ENCODE data around the gene MEAK7.

The MEAK7 gene, protein sequence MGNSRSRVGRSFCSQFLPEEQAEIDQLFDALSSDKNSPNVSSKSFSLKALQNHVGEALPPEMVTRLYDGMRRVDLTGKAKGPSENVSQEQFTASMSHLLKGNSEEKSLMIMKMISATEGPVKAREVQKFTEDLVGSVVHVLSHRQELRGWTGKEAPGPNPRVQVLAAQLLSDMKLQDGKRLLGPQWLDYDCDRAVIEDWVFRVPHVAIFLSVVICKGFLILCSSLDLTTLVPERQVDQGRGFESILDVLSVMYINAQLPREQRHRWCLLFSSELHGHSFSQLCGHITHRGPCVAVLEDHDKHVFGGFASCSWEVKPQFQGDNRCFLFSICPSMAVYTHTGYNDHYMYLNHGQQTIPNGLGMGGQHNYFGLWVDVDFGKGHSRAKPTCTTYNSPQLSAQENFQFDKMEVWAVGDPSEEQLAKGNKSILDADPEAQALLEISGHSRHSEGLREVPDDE

DNA sequence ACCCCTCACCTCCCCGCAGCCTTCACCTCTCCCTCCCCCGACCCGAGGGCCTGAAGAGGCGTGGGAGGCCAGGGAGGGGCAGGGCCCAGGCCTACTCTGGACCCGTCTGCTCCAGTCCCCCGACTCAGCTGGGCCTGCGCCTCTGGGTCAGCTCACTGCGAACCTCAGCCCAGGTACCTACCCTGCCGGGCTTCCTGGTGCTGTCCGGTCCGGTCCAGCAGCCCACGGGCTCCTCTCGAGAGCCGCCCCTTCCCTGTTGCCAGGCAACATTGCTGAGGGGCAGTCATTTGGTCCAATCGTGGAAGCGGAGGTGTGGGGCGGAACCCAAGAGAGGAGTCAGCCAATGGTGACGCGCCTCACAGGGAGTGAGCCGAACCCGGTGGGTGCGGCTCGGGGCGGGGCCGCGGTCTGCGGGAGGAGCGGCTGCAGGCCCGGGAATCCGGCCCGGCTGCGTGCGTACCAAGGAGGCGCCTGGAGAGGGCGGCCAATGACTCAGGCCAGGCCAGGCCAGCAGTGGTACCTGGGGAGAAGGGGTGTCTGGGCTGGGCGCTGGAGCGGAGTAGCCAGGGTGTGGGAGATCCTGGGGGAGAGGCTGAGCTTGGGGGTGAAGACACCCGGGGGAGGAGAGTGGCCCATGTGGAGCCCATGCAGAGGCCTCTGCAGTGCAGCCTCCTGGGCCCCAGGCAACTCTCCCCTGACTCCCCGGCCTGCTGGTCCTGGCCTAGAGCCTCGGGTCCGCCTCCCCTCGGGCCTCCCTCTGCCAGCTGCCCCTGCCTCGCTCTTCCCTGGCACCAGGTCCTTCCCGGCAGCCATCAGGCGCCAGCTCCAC is at the start of gene MEAK7:
Gene MEAK7 (minus strand): TSS at position 240 of the 829 bp plus-strand sequence. CDS start 6,573 bp downstream, outside the sequence.
- no peak for DNase-seq

DNA sequence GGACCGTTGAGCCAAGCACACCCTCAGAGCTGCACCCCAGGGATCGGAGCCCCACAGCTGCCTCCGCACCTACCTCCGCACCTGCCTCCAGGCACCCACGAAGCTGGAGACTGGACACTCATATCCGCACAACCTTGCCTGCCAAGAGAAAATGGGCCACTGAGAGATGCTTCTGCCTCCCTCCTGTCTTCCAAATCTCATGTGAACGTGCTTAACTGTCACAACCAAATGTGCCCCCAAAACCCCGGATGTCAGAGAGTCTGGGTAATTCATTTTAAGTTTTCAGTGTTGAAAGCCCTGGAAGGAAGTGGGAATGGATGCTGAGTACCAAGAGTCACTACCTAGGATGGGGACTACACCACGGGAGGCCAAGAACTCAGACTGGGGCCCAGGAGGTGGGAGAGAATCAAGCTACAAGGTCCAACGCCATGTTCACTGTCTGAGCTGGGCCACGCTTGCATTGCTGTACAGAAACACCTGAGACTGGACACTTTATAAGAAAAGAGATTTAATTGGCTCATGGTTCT is 49.5 kb upstream of the MEAK7 start:
- DNase-seq: no peak

DNA sequence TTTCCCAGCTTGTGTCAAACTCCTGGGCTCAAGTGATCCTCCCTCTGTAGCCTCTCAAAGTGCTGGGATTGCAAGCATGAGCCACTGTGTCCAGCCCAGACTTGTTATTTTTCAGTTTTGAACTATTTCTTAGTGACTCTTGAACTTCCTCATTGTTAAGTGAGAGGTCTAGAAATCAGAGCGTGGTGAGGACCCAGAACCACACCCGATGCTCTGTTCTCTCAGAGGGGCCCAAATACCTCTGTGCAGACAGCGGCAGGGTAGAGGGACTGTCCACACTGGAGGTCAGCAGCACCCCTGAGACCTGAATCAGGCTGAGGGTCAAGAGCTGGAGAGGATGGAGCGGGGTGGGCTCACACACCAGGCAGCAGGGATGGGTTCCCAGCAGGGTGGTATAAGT is 47.7 kb upstream of the MEAK7 start:
- no peak for DNase-seq

DNA sequence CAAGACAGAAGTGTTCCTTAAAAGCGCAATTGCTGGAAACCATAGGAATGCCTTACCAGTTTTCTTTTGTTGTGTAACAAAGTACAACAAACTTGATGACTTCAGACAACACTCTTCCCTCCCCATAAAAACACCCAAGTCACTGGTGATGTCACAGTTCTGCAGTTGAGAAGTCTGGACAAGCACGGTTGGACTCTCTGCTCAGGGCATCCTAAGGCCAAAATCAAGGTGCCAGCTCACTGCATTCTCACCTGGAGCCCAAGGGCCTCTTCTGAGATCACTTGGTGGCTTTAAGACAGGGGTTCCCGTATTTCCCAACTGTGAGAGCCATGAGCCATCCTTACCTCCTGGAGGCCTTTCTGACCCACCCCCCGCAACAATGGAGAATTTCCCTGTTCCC is 45.6 kb upstream of the MEAK7 start:
- no peak for DNase-seq

DNA sequence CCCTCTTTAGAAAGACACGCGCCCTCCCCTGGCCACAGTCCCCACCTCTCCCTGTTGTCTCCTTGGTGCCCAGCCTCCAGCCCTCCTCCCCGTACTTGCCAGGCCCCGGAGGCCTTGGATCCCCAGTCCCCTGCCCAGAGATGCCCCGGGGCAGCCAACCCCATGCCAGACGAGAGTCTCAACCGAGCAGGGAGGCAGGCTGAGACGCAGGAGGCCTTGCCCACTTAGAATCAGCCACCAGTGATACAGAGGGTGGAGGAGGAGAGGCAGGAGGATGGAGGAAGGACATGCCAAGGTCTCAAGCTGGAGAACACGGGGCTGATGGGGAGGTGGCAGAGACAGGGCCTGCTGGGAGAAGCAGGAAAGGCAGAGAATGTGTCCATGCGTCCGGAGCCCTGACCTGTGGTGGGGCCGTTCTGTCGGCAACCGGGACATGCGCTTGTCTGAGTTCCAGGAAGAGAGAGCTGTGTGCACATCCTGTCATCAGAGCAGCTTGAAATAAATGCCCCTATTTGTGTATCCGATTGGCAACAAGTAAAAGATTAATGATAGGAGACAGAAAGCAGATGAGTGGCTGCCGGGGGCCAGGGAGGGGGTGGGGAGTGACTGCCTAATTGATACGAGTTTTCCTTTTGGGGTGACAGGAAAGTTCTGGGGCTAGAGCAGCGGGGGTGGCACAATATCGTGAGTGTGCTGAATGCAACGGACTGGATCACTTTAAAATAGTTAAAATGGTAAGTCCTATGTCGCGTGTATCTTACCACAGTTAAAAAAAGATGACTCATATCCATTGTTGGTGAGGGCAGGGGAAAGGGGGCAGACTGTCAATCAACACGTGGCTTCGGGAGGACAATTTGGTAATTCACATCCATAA is 44.7 kb upstream of the MEAK7 start:
- DNase-seq: no peak

DNA sequence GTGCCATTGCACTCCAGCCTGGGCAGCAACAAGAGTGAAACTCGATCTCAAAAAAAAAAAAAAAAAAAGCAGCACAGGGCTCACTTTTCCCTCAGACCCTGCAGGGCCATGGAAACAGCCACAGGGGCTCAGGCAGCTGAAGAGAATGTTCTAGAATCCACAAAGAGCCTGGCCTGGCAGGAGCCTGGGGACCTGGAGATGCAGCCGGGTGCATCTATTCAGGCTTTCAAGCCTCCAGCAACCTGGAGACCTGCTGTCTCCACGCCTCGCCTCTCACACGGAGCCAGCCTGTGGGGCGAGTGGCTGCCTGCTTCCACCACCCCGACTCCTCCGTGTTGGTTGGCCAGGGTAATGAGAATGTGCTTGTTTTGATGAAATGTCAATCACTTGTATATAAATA is 44.0 kb upstream of the MEAK7 start:
- DNase-seq: no peak

DNA sequence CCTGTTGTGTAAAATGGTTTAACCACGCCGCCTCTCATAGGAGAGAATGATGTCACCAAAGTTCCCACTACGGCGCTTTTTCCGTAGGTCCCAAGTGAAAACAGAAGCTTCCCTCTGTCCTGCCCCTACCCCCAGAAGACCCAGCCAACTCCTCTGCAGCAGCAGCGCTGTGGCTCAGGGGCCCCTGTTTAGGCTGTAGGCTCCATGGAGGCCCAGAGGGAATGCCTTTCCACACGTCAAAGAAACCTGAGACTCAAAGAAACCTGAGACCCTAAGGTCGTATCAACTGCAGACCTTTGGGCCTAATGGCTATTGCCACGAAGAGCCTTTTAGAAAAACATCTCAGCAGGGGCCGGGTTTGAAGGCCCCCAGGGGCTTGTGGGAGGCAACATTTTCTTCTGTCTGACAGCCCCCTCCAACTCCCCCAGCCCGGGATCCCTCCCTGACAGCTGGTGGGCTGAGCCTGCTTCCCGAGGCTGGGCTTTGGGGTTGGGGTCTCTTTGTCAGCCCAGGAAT is 43.1 kb upstream of the MEAK7 start:
- peak in 1 of 2 experiments; percentile 57 for DNase-seq

DNA sequence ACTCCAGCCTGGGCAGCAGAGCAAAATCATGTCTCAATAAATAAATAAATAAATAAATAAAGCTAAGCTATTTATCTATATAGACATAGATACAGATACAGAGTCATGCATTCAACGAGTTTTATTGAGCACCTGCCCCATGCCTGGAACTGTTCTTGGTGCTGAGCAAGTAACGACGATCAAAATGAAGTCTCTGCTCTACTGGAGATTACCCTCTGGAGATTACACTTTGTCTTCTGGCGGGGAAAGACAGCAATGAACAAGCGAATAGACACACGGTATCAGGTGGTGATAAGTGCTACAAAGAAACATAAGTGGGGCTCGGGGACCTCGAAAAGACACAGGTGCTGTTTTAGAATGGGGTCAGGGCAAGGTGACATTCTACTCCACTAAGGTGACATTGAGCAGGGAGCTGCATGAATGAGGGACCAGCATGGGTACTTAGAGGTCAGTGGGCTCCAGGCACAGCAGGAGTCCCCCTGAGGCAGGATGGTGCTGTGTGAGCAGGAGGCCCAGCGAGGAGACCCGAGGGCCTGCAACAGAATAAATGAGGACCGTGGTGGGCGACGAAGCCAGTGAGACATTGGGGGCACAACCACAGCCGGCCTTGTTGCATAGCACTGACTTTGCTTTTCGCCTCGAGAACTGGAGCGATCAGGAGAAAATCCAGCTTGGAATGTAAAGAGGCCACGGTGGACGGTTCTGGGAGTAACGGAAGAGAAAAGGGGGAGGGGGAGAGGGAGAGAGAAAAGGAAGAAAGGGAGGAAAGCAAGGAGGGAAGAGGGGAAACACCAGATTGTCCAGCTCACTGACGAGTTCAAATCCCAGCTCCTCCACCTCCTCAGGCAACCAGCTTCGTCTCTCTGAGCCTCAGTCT is 42.4 kb upstream of the MEAK7 start:
- peak in 1 of 2 experiments; percentile 21 for DNase-seq

DNA sequence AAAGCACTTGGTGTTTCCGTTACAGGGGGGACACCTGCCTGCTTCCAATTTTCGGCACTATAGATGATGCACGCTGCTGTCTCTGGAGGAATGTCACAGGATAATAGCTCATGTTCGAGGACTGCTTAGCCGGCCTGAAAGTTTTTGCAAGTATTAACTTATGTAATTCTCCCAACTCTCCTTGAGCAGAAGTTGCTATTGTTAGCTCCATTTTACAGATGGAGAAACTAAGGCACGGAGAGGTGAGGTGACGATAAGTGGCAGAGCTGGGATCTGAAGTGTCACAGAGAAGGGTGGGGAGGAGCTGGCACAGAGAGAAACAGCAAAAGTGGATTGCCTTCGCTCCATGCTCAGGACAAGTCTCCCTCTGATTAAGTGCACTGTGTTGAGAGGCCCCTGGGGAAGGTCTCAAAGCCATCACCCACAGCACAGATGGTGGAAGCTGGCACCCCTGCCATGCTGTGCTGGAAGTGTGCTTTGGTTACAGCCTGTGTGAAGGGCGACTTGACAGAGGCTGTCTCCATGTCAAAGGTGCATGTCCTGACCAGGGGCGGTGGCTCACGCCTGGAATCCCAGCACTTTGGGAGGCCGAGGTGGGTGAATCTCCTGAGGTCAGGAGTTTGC is 40.8 kb upstream of the MEAK7 start:
- DNase-seq: peak; percentile 92 to 94

DNA sequence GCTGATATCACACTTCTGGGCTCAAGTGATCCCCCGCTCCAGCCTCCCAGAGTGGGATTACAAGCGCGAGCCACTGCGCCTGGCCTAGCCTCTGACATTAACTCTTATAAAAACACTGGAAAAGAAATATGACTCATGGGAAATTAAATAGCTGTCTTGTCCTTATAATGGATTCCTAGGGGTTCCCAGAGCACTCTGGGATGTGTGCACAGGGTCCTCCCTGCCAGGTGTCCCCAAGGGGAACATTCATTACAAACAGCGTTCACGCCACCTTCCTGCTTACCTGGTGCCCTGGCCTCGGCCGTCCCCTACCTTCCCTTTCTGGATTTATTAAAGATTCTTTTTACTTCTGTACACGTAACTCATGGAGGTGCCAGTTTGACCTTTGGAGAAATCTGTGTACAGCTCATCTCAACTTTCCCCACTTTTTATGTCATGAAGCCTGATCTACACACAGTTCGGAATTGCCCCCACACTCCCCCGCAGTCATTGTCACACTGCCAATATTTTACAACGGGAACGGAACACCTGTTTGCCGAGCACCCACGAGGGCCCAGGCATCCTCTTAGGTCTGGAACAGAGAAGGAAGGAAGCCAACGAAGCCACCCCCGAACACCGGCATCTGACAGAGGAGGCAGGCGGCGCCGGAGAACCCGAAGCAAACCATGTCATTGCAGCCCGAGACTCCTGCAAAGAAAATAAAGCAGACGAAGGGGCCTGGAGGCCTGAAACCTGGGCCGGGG is 39.7 kb upstream of the MEAK7 start:
- DNase-seq: peak; percentile 20 to 30

DNA sequence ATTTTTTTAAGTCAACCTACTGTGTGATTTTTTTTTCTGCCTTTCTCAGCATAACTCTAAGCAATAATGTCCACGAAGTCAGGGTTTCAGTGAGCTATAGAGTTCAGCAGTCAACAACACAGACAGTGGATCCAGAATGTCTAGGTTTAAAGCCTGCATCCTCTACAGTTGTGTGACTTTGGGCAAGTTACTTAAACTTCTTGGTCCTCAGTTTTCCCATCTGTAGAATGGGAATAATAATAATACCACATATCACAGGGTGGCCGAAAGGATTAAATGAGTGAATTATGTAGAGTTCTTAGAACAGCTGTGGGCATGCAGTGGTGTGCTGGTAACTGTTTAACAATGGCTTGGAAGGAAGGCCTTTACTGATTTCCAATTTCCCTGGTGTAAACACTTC is 38.8 kb upstream of the MEAK7 start:
- DNase-seq: no peak

DNA sequence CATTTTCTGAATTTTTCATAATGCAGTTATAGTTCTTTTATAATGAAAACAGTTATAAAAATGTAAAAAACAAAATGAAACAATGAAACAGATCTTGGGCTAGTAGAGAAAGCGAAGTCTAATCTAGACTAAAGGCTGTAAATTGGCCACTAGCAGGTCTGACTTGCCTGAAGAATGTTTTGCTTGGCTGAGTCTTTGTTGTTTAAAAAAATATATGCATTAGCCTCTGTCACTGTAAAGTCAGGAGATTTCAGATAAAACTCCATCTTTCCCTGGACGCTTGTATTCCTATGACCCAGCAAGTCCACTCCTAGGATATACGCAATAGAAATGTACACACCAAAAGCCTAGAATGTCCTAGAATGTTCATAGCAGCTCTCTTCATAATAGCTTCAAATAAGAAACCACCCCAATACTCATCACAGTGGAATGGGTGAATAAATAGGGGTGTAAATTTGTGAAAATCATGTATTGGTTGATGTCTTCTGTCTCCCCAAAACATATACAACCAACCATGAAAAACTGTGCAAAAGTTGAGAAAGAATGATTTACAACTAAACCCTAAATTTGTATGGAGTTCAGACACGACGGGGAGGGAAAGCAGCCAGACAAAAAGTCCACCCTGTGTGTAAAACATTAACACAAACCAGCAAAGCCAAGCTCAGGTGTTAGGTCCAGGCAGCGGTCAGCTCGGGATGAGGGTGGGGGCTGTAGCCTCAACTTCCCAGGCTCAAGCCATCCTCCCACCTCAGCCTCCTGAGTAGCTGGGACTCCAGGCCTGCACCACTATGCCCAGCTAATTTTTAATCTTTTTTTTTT is 37.7 kb upstream of the MEAK7 start:
- no peak for DNase-seq

DNA sequence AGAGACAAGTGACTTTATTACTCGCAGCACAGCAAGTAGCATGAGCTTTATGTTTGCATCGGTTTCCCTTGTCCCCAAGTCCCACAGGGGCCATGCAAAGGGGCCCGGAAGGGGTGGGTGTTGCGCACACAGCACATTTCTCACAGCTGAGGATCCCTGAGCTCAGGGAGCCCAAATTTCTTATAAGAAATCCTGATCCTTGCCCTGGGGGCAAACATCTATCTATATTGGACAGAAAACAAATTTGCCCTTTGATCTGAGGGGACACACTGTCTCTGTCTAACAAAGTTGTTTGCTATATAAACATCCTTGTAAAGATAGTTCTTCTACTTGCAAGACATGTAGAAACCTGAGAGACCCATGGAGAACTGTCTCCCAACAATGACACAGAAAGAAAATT is 35.7 kb upstream of the MEAK7 start:
- no peak for DNase-seq

DNA sequence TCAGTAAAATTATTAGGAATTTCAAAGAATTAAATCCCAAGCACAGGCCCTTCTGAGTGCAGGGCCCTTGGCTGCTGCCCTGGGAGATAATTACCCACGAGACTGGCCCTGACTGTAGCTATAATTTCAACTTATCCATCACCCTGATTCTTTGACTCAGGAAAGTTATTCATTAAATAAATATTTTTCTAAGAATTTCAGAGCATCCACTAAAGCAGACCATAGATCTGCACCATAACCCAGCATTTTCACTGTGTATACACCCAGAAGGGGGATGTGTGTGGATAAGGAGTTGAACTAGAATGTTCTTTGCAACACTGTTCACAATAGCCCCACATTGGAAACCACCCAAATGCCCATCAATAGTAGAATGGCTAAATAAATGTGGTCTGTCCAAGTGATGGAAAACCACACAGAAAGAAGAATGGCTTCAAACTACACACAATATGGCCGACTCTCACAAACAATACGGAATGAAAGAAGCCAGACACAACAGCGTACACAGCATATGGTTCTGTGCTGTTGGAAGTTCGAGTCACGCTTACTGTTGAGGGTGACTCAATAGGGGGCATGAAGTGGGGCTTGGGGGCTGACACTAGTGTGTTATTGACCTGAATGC is 33.9 kb upstream of the MEAK7 start:
- no peak for DNase-seq

DNA sequence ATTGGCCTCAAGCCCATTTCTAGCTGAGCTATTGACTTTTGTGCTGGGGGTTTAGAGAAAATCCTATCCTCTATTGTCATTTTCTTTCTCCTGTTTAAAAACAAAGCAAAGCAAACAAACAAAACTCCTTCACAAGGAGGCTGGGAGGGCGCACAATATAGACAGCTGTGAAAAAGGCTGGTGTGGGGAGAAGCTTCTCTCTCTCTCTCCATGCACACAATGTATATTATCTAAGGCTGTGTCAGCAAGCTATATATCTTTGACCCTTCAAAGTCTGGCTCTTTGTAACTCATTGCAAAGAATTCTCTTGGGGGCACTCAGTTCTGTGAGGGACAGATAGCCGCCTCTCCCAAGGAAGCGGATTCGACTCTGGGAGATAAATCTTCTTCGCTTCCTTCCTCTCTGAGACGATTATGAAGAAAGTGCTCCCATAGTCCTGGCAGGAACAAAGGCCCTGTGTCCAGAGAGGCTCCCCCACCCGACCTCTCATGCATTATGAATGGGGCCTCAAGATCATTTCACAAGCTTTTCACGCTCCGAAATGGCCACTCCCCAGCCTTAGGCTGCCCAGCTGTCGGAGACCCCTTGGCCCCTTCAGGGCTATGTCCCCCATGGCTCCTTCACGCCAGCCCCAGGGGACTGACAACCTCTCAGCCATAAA is 33.2 kb upstream of the MEAK7 start:
- no peak for DNase-seq

DNA sequence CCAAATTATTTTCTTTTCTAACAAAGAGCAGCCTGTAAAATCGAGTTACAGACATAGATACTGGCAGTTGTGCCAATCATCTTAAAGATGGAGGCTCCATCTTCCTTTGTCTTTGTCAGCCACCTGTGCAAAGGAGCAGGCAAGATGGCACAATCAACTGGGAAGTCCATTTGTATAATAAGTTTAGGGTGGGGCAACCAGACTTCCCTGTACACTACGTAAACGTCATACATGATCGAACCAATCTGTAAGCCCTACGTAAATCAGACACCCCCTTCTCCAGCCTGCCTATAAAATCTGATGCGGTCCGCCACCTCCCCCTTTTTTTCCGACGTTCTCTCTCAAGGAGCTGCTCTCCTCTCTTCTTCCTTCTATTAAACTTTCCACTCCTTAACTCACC is 31.4 kb upstream of the MEAK7 start:
- DNase-seq: no peak

DNA sequence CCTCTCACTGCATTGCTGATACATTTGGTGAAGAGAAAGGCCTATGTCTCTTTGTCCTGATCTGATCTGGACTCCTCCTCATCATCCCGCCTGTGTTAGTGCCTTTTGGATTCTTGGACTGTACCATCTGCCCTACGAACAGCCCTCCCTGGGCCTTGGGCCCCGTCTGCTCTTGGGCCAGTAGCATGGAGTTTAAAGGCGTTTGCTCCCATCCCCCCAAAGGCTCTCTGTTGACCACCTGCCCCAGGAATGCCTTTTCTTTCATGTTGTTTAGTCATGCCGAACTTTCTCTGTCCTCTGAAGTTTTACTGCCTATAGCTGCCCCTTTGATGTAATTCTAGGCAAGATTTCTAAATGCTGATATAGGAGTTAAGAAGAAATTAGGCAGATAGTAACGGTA is 30.9 kb upstream of the MEAK7 start:
- no peak for DNase-seq

DNA sequence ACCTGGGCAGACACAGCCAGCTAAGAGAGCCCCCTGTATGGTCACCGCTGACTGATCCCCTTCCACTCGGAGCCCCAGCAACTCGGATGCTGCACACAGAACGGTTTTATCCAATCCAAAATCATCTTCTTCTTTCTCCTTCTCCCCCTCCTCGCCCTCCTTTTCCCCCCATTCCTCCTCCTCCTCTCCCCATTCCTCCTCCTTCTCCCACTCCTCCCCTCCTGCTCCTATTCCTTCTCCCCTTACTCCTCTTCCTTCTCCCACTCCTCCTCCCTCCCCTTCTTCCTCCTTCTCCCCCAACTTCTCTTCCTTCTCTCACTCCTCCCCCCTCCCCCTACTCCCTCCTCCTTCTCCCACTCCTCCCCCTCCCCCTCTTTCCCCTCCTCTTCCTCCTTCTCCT is 30.4 kb upstream of the MEAK7 start:
- no peak for DNase-seq
